GM21717 (cell line): Measurements from ENCODE around the gene BRD9.
"Not testable (repeated sequence)": the region's sequence is repeated elsewhere in the genome, so short reads cannot be mapped to it uniquely, and the experiment has no call there.

Source experiments
- ATAC-seq: cut with Tn5 transposase; IDR thresholded peaks from one replicate; pipeline ENCODE4 v1.9.1; 2021; ENCODE audit warnings: mild to moderate bottlenecking, moderate library complexity; ENCODE audit not compliant: unreplicated experiment

BRD9 gene

GRCh38 chr5:892394-893136 is at the start of gene BRD9, which contains the start of gene TRIP13:
Gene BRD9, minus strand, starts transcription at chr5:892801. Its CDS starts 144 bp downstream, at chr5:892657.
Gene TRIP13, plus strand, starts transcription at chr5:892884. Its CDS starts 115 bp downstream, at chr5:892999.
- peak; percentile 95 for ATAC-seq

GRCh38 chr5:940741-941140 is 48.1 kb upstream of the BRD9 start:
- ATAC-seq, result not testable (repeated sequence)

DNA sequence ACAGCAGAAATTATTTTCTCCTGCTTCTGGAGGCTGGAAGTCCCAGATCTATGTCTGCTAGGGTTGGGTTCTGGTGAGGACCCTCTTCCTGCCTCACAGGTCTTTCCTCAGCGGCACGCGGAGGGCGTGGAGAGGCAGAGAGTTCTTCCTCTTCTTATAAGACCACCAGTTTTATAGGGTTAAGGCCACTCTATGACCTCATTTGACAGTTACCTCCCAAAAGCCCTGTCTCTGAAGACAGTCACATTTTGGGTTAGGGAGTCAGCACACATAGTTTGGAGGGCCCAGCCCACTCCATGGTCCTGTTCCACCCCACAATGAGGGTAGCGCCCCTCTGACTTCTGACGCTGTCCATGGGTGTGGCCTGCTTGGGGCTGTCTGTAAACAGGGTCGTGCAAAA is 46.8 kb upstream of the BRD9 start:
- ATAC-seq, result no peak

- ATAC-seq, result no peak
Observed at GRCh38 chr5:937151-937924, 44.7 kb upstream of the BRD9 start.

DNA sequence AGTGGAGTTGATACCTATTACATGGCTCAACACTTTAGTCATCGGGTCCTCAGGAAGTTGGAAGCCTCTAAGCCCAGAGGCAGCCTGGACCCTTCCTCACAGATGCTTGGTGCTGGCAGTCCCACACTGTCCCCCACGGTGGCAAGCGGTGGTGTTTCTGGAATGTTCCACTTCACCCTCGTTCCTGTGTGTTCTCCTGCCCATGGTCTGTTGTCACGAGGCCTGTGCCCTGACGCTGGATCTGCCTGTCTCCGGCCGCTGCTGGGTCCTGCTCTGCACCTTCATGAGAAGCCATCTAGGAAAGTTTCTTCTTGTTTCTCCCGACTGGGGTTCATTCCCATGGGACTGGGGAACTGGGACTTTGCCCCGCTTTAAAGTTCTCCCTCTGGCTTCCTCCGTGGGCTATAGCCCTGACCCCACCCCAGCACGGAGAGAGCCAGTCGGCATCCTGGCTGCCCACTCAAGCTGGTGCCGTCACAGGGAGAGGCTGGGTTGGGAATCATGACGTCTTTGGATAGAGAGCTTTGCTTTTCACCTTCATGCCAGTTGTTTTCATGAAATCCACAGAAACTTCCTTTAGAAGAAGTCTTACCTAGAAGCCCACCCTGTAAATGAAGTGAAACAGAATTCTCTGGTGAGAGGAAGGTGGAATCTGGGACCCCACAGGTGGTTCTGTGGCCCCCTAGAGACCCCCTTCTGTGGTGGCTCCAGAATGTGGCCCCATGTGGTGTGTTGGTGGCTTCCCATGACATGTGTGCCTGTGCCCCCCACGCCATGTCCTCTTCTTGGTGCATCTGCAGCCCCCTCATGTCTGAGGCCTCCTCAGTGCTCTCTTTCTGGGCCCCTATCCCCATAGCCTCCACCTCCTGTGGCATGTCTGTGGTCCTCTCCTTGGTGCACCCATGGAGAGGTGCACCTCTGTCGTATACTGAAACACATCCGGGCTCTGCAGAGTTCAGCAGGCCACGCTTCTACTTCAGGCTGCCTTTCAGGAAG is 43.8 kb upstream of the BRD9 start:
- ATAC-seq, result no peak

- ATAC-seq, result no peak
Observed at GRCh38 chr5:935510-936084, 43.0 kb upstream of the BRD9 start.

GRCh38 chr5:934381-934967 is 41.9 kb upstream of the BRD9 start:
- not testable (repeated sequence) for ATAC-seq

GRCh38 chr5:933951-934350 is 41.4 kb upstream of the BRD9 start:
- not testable (repeated sequence) for ATAC-seq

DNA sequence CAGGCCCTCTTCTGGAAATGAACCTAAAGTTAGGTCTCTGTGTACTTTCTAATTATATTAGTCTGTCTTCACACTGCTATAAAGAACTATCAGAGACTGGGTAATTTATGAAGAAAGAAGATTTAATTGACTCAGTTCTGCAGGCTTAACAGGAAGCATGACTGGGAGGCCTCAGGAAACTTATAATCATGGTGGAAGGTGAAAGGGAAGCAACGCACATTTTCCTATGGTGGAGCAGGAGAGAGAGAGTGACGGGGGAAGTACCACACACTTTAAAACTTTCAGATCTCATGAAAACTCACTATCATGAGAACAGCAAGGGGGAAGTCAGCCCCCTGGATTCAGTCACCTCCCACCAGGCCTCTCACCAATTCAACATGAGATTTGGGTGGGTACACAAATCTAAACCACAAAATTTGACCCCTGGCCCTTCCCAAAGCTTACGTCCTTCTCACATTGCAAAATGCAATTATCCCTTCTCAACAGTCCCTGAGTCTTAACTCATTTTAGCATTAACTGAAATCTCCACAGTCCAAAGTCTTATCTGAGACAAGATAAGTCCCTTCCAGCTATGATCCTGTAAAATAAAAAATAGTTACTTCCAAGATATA is 40.8 kb upstream of the BRD9 start:
- no peak for ATAC-seq

DNA sequence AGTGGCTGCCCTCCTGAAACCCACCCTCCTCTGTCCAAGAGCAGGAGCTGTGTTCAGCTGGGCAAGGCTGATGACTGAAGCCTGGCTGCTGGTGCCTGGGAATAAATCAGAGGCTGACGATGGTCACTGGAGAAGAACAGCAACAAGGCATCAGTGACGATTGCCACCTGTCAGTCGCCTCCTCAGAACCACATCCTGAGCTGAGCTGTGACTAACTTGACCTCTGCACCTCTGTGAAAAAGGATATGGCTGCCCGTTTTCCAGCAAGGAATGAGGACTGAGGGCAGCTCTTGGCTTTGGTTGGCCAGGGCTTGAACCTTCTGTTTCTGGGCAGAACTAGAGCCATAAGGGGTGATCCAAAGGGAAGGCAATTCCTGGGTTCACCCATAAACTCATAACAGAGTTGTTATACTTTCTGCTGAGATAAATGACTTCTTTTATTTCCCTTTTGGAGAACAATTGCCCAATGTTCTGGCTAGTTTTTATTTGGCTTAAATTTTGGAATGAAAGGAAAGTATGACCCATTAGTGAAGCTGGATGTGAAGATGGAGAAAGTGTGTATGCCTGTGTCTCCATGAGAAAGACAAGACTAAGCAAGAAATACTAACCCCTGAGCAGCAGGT is 40.1 kb upstream of the BRD9 start:
- ATAC-seq, result no peak

DNA sequence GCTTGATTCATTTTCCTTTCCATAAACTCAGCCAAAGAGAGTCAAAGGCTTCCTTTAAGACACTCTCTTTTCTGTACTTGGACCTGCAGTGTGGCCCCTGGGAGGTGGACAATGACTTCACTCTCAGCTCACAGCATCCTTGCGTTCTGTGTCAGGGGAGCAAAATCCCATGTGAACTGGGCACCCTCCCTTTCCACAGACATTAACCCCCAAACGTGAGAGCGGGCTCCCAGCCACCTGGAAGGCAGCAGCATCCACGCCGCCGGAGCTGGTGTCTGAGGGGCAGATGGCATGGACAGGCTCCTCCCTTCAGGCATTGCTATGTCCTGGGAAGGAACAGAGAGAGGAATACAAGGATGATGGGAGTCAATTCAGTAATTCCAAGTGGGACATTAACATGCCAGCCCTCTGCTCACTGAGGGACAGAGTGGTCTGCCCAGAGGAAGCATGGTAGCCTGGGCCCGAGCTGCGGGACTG is 39.6 kb upstream of the BRD9 start:
- ATAC-seq, result no peak

DNA sequence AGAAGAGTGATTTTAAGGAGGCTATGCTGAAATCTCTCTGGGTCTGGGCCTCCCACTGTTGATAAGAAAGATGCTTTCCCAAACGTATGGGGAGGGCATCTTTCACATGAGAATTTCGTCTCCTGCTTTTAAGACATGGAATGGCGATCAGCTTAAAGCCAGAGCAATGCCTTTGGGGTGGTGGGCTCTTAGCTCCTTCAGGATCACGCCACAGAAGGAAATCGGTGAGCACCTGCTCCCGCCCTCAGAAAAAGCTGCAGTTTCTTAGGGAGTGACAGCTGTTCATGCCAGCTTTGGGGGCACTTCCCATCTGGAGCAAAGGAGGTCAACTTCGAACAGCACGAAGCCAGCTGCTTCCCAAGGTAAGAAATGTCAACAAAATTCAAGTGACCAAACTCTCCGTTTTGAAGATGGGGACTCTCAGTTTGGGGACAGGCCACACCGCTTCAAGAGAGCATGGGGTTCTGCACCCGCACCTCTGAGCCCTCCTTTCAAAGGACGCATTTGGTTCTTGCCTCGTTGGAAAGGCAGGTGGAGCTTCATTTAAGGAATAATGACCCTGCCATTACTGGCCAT is 39.1 kb upstream of the BRD9 start:
- no peak for ATAC-seq

DNA sequence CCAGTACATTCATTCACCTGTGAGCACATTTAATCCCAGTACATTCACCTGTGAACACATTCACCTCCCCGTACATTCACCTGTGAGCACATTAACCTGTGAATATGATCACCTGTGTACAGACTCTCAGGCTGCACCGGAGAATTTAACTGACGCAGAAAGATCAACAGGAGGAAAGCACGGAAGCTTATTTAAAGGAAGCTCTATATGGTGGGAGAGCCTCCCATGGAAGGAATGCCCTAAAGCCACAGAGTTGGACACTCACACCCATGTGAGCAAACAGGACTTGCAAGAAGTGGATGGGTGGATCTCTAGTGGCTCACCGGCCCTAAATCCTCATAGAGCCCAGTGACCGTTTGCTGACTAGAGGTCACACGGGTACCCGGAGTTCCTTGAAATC is 38.3 kb upstream of the BRD9 start:
- no peak for ATAC-seq

- ATAC-seq, result no peak
Observed at GRCh38 chr5:929596-929995, 37.0 kb upstream of the BRD9 start.

DNA sequence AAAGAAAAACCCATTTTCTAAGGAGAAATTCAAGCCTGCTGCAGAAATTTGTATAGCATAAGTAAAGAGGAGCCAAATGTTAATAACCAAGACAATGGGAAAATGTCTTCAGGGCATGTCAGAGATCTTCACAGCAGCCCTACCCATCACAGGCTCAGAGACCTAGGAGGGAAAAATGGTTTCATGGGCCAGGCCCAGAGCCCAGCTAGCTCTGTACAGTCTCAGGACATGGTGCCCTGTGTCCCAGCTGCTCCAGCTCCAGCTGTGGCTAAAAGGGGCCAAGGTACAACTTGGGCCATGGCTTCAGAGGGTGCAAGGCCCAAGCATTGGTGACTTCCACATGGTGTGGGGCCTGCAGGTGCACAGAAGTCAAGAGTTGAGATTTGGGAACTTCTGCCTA is 36.6 kb upstream of the BRD9 start:
- not testable (repeated sequence) for ATAC-seq

- no peak for ATAC-seq
Observed at GRCh38 chr5:927172-928015, 34.8 kb upstream of the BRD9 start.

GRCh38 chr5:926417-927171 is 34.0 kb upstream of the BRD9 start:
- ATAC-seq, result no peak
